ENCODE measurements around the gene TSHZ1. TPM values are rescaled to one million over a fixed set of nuclear protein-coding genes. Genes with fewer than 3 reads are reported as not detected.

The TSHZ1 gene
- total and polyA plus RNA-seq, 4 experiments from 2014 or later: 0.84 to 32.0 (median 18.3) TPM

- H3K27me3 ChIP-seq (ENCODE audit: insufficient read depth, low read length): peaks cover 3% of the 10 kb centered on the region
- intact Hi-C loops (cut with micrococcal nuclease): loop anchor here (10.0 kb wide), 1 partner anchor 199 kb away; no protein-coding TSS in a partner anchor
- H3K4me1 ChIP-seq (ENCODE audit: insufficient read depth, low read length): peaks cover 11% of the 10 kb centered on the region
- no peak overlapping the region for H3K27ac Mint-ChIP-seq
- ChIA-PET POLR2A (ENCODE audit: partially characterized antibody) (interaction anchor here (0.6 kb wide), 1 partner anchor 8 kb away, joined by 3 read pairs; no protein-coding TSS in a partner anchor), CTCF (ENCODE audit: partially characterized antibody) (no interaction called here)
- peaks cover 1 to 12% of the 10 kb centered on the region in 2 donors for H3K27me3 Mint-ChIP-seq
- H3K9me3 ChIP-seq (ENCODE audit: control insufficient read depth in 1 of 2, low read length in 2 of 2): no peaks in the 10 kb centered on the region
- no peak for DNase-seq
- no peak overlapping the region for H3K4me3 ChIP-seq (ENCODE audit: low read length in 2 of 2)
- no peak overlapping the region for H3K27ac ChIP-seq (ENCODE audit: low read depth, low read length)
- peaks cover 8 to 9% (median 9%) of the 10 kb centered on the region in 4 donors for H3K4me1 Mint-ChIP-seq
- H3K36me3 Mint-ChIP-seq: no peaks in the 10 kb centered on the region
- no peaks in the 10 kb centered on the region for H3K36me3 ChIP-seq (ENCODE audit: insufficient read depth, low read length)
- H3K4me3 Mint-ChIP-seq: no peak overlapping the region
- peaks cover 0 to 5% (median 0%) of the 10 kb centered on the region in 8 donors for H3K9me3 Mint-ChIP-seq
Observed at GRCh38 chr18:75165926-75166325, 44.7 kb upstream of the TSHZ1 start.

GRCh38 chr18:75167137-75167536, 43.5 kb upstream of the TSHZ1 start:
- H3K4me3 Mint-ChIP-seq: no peak overlapping the region
- H3K36me3 ChIP-seq (ENCODE audit: insufficient read depth, low read length): no peaks in the 10 kb centered on the region
- no peak overlapping the region for H3K27ac Mint-ChIP-seq
- no peak for DNase-seq
- H3K27me3 Mint-ChIP-seq: peaks cover 1 to 12% of the 10 kb centered on the region in 2 donors
- CTCF ChIA-PET (ENCODE audit: partially characterized antibody): no interaction called here
- no peaks in the 10 kb centered on the region for H3K4me1 ChIP-seq (ENCODE audit: insufficient read depth, low read length)
- H3K4me3 ChIP-seq (ENCODE audit: low read length in 2 of 2): no peak overlapping the region
- no peak overlapping the region for H3K27ac ChIP-seq (ENCODE audit: low read depth, low read length)
- H3K27me3 ChIP-seq (ENCODE audit: insufficient read depth, low read length): no peaks in the 10 kb centered on the region
- peaks cover 0 to 1% (median under 1%) of the 10 kb centered on the region in 4 donors for H3K4me1 Mint-ChIP-seq
- POLR2A ChIA-PET (ENCODE audit: partially characterized antibody): no interaction called here
- peaks cover 0 to 5% (median 0%) of the 10 kb centered on the region in 8 donors for H3K9me3 Mint-ChIP-seq
- no peaks in the 10 kb centered on the region for H3K9me3 ChIP-seq (ENCODE audit: control insufficient read depth in 1 of 2, low read length in 2 of 2)
- intact Hi-C loops (cut with micrococcal nuclease): loop anchor here (10.0 kb wide), 1 partner anchor 198 kb away; no protein-coding TSS in a partner anchor
- H3K36me3 Mint-ChIP-seq: no peaks in the 10 kb centered on the region

- Mint-ChIP-seq H3K9me3 (peaks cover 0 to 5% (median 0%) of the 10 kb centered on the region in 8 donors), H3K4me1 (peaks cover 0 to 7% (median 5%) of the 10 kb centered on the region in 4 donors), H3K27me3 (peaks cover 4 to 12% of the 10 kb centered on the region in 2 donors), H3K27ac (no peak overlapping the region), H3K36me3 (no peaks in the 10 kb centered on the region), H3K4me3 (no peak overlapping the region)
- DNase-seq: no peak
- intact Hi-C loops (cut with micrococcal nuclease): loop anchor here (10.0 kb wide), 1 partner anchor 197 kb away; no protein-coding TSS in a partner anchor
- H3K4me3 ChIP-seq (ENCODE audit: low read length in 2 of 2): no peak overlapping the region
- no peaks in the 10 kb centered on the region for H3K36me3 ChIP-seq (ENCODE audit: insufficient read depth, low read length)
- H3K27me3 ChIP-seq (ENCODE audit: insufficient read depth, low read length): no peaks in the 10 kb centered on the region
- H3K4me1 ChIP-seq (ENCODE audit: insufficient read depth, low read length): no peaks in the 10 kb centered on the region
- no peak overlapping the region for H3K27ac ChIP-seq (ENCODE audit: low read depth, low read length)
- H3K9me3 ChIP-seq (ENCODE audit: control insufficient read depth in 1 of 2, low read length in 2 of 2): no peaks in the 10 kb centered on the region
- CTCF ChIA-PET (ENCODE audit: partially characterized antibody): no interaction called here
- POLR2A ChIA-PET (ENCODE audit: partially characterized antibody): no interaction called here
Observed at GRCh38 chr18:75167759-75168618, 42.6 kb upstream of the TSHZ1 start.

- no peaks in the 10 kb centered on the region for H3K36me3 ChIP-seq (ENCODE audit: insufficient read depth, low read length)
- intact Hi-C loops (cut with micrococcal nuclease): loop anchor here (10.0 kb wide), 1 partner anchor 196 kb away; no protein-coding TSS in a partner anchor
- no peak overlapping the region for H3K4me3 ChIP-seq (ENCODE audit: low read length in 2 of 2)
- peaks cover 0 to 5% (median 0%) of the 10 kb centered on the region in 8 donors for H3K9me3 Mint-ChIP-seq
- H3K27ac ChIP-seq (ENCODE audit: low read depth, low read length): no peak overlapping the region
- no peaks in the 10 kb centered on the region for H3K9me3 ChIP-seq (ENCODE audit: control insufficient read depth in 1 of 2, low read length in 2 of 2)
- H3K27me3 Mint-ChIP-seq: peaks cover 5 to 8% of the 10 kb centered on the region in 2 donors
- no peak overlapping the region for H3K27ac Mint-ChIP-seq
- no peaks in the 10 kb centered on the region for H3K27me3 ChIP-seq (ENCODE audit: insufficient read depth, low read length)
- POLR2A ChIA-PET (ENCODE audit: partially characterized antibody): no interaction called here
- CTCF ChIA-PET (ENCODE audit: partially characterized antibody): no interaction called here
- H3K4me3 Mint-ChIP-seq: no peak overlapping the region
- H3K4me1 Mint-ChIP-seq: peaks cover 0 to 9% (median 7%) of the 10 kb centered on the region in 4 donors
- no peaks in the 10 kb centered on the region for H3K4me1 ChIP-seq (ENCODE audit: insufficient read depth, low read length)
- DNase-seq: no peak
- no peaks in the 10 kb centered on the region for H3K36me3 Mint-ChIP-seq
Observed at GRCh38 chr18:75168619-75169018, 42.0 kb upstream of the TSHZ1 start.

- Mint-ChIP-seq H3K27me3 (peaks cover 5 to 8% of the 10 kb centered on the region in 2 donors), H3K9me3 (peaks cover 0 to 3% (median 0%) of the 10 kb centered on the region in 8 donors), H3K4me3 (no peak overlapping the region), H3K27ac (no peak overlapping the region), H3K36me3 (no peaks in the 10 kb centered on the region), H3K4me1 (peaks cover 0 to 9% (median 7%) of the 10 kb centered on the region in 4 donors)
- no peaks in the 10 kb centered on the region for H3K27me3 ChIP-seq (ENCODE audit: insufficient read depth, low read length)
- DNase-seq: no peak
- intact Hi-C loops (cut with micrococcal nuclease): loop anchor here (10.0 kb wide), 1 partner anchor 195 kb away; no protein-coding TSS in a partner anchor
- no peaks in the 10 kb centered on the region for H3K9me3 ChIP-seq (ENCODE audit: control insufficient read depth in 1 of 2, low read length in 2 of 2)
- no peaks in the 10 kb centered on the region for H3K4me1 ChIP-seq (ENCODE audit: insufficient read depth, low read length)
- no peaks in the 10 kb centered on the region for H3K36me3 ChIP-seq (ENCODE audit: insufficient read depth, low read length)
- H3K27ac ChIP-seq (ENCODE audit: low read depth, low read length): no peak overlapping the region
- POLR2A ChIA-PET (ENCODE audit: partially characterized antibody): no interaction called here
- no peak overlapping the region for H3K4me3 ChIP-seq (ENCODE audit: low read length in 2 of 2)
- CTCF ChIA-PET (ENCODE audit: partially characterized antibody): no interaction called here
Observed at GRCh38 chr18:75169411-75169810, 41.2 kb upstream of the TSHZ1 start.

GRCh38 chr18:75170022-75170789, 40.4 kb upstream of the TSHZ1 start:
- Histone ChIP-seq H3K36me3 (ENCODE audit: insufficient read depth, low read length) (no peaks in the 10 kb centered on the region), H3K27me3 (ENCODE audit: insufficient read depth, low read length) (no peaks in the 10 kb centered on the region), H3K9me3 (ENCODE audit: control insufficient read depth in 1 of 2, low read length in 2 of 2) (no peaks in the 10 kb centered on the region), H3K4me3 (ENCODE audit: low read length in 2 of 2) (no peak overlapping the region), H3K27ac (ENCODE audit: low read depth, low read length) (no peak overlapping the region), H3K4me1 (ENCODE audit: insufficient read depth, low read length) (no peaks in the 10 kb centered on the region)
- H3K4me1 Mint-ChIP-seq: peaks cover 0 to 9% (median 7%) of the 10 kb centered on the region in 4 donors
- intact Hi-C loops (cut with micrococcal nuclease): loop anchor here (5.0 kb wide), 1 partner anchor 273 kb away; no protein-coding TSS in a partner anchor
- no peaks in the 10 kb centered on the region for H3K36me3 Mint-ChIP-seq
- peaks cover 0 to 2% (median 0%) of the 10 kb centered on the region in 8 donors for H3K9me3 Mint-ChIP-seq
- H3K27me3 Mint-ChIP-seq: peaks cover 5 to 8% of the 10 kb centered on the region in 2 donors
- no peak for DNase-seq
- ChIA-PET CTCF (ENCODE audit: partially characterized antibody) (interaction anchor here (1.2 kb wide), 1 partner anchor 17 kb away, joined by 3 read pairs; no protein-coding TSS in a partner anchor), POLR2A (ENCODE audit: partially characterized antibody) (no interaction called here)
- H3K27ac Mint-ChIP-seq: no peak overlapping the region
- no peak overlapping the region for H3K4me3 Mint-ChIP-seq

- H3K27me3 ChIP-seq (ENCODE audit: insufficient read depth, low read length): no peaks in the 10 kb centered on the region
- H3K36me3 ChIP-seq (ENCODE audit: insufficient read depth, low read length): no peaks in the 10 kb centered on the region
- intact Hi-C loops (cut with micrococcal nuclease): loop anchor here (5.0 kb wide), 1 partner anchor 274 kb away; no protein-coding TSS in a partner anchor
- no peaks in the 10 kb centered on the region for H3K9me3 ChIP-seq (ENCODE audit: control insufficient read depth in 1 of 2, low read length in 2 of 2)
- no peaks in the 10 kb centered on the region for H3K4me1 ChIP-seq (ENCODE audit: insufficient read depth, low read length)
- ChIA-PET POLR2A (ENCODE audit: partially characterized antibody) (no interaction called here), CTCF (ENCODE audit: partially characterized antibody) (interaction anchor here (1.2 kb wide), 1 partner anchor 16 kb away, joined by 3 read pairs; no protein-coding TSS in a partner anchor)
- H3K27ac ChIP-seq (ENCODE audit: low read depth, low read length): no peak overlapping the region
- DNase-seq: no peak
- Mint-ChIP-seq H3K4me3 (no peak overlapping the region), H3K4me1 (peaks cover 0 to 9% (median 7%) of the 10 kb centered on the region in 4 donors), H3K27me3 (peaks cover 5 to 8% of the 10 kb centered on the region in 2 donors), H3K9me3 (no peaks in the 10 kb centered on the region), H3K36me3 (no peaks in the 10 kb centered on the region), H3K27ac (no peak overlapping the region)
- H3K4me3 ChIP-seq (ENCODE audit: low read length in 2 of 2): no peak overlapping the region
Observed at GRCh38 chr18:75170916-75171315, 39.7 kb upstream of the TSHZ1 start.
